Measurements from ENCODE around the gene FEV. TPM values are rescaled to one million over a fixed set of nuclear protein-coding genes. Genes with fewer than 3 reads are reported as not detected.

Gene FEV
- total and polyA plus RNA-seq, 2 donors (not counting 1 experiment from before 2014, with no cell fraction given): not detected

GRCh38 chr2:219003979-219004378 is 19.0 kb upstream of the FEV start:
- DNase-seq (ENCODE audit: low read depth in 2 of 2): no peak
- no peak overlapping the region for H2AFZ ChIP-seq (ENCODE audit: low read length)
- no peak overlapping the region for H3K27ac ChIP-seq (ENCODE audit: insufficient read depth, low read length)
- TF ChIP-seq CTCF (conservative IDR thresholded peaks at IDR 0.05 in 1 of 2, IDR thresholded peaks at IDR 0.05 in 1 of 2; ENCODE audit: low read depth in 1 of 2, low read length in 2 of 2): no peak
- no peak for TF ChIP-seq EZH2 (IDR thresholded peaks at IDR 0.05; ENCODE audit: low read length, missing control alignments)
- no peak overlapping the region for H3K4me3 ChIP-seq (replicated peaks in 1 of 4; ENCODE audit: control extremely low read depth in 1 of 4, insufficient read depth in 1 of 4, low read depth in 3 of 4, low read length in 4 of 4)
- H3K9me3 ChIP-seq (ENCODE audit: control insufficient read depth, insufficient read depth, low read depth, low read length): no peaks in the 10 kb centered on the region
- H3K27me3 ChIP-seq (ENCODE audit: control insufficient read depth, insufficient read depth, low read length): peaks cover 59% of the 10 kb centered on the region
- no peaks in the 10 kb centered on the region for H3K36me3 ChIP-seq (ENCODE audit: control insufficient read depth, insufficient read depth, low read length)
- H3K4me2 ChIP-seq (ENCODE audit: extremely low read depth, insufficient read depth, low read length): no peak overlapping the region
- no peak overlapping the region for H3K9ac ChIP-seq (ENCODE audit: insufficient read depth, low read length)
- H3K79me2 ChIP-seq (ENCODE audit: control insufficient read depth, insufficient read depth, low read length): no peaks in the 10 kb centered on the region
- H3K4me1 ChIP-seq (ENCODE audit: control insufficient read depth, extremely low read depth, insufficient read depth, low read length): no peaks in the 10 kb centered on the region
- no peaks in the 10 kb centered on the region for H4K20me1 ChIP-seq (ENCODE audit: control insufficient read depth, extremely low read depth, insufficient read depth, low read length)

GRCh38 chr2:219003267-219003634 is 18.3 kb upstream of the FEV start:
- no peak overlapping the region for H3K4me3 ChIP-seq (replicated peaks in 1 of 4; ENCODE audit: control extremely low read depth in 1 of 4, insufficient read depth in 1 of 4, low read depth in 3 of 4, low read length in 4 of 4)
- H3K27ac ChIP-seq (ENCODE audit: insufficient read depth, low read length): no peak overlapping the region
- H3K36me3 ChIP-seq (ENCODE audit: control insufficient read depth, insufficient read depth, low read length): no peaks in the 10 kb centered on the region
- TF ChIP-seq EZH2 (IDR thresholded peaks at IDR 0.05; ENCODE audit: low read length, missing control alignments) (no peak), CTCF (conservative IDR thresholded peaks at IDR 0.05 in 1 of 2, IDR thresholded peaks at IDR 0.05 in 1 of 2; ENCODE audit: low read depth in 1 of 2, low read length in 2 of 2) (no peak)
- no peaks in the 10 kb centered on the region for H3K79me2 ChIP-seq (ENCODE audit: control insufficient read depth, insufficient read depth, low read length)
- peaks cover 59% of the 10 kb centered on the region for H3K27me3 ChIP-seq (ENCODE audit: control insufficient read depth, insufficient read depth, low read length)
- no peak overlapping the region for H3K9ac ChIP-seq (ENCODE audit: insufficient read depth, low read length)
- H4K20me1 ChIP-seq (ENCODE audit: control insufficient read depth, extremely low read depth, insufficient read depth, low read length): no peaks in the 10 kb centered on the region
- no peak overlapping the region for H3K4me2 ChIP-seq (ENCODE audit: extremely low read depth, insufficient read depth, low read length)
- H3K4me1 ChIP-seq (ENCODE audit: control insufficient read depth, extremely low read depth, insufficient read depth, low read length): no peaks in the 10 kb centered on the region
- H2AFZ ChIP-seq (ENCODE audit: low read length): no peak overlapping the region
- no peaks in the 10 kb centered on the region for H3K9me3 ChIP-seq (ENCODE audit: control insufficient read depth, insufficient read depth, low read depth, low read length)
- DNase-seq (ENCODE audit: low read depth in 2 of 2): no peak

- H3K9me3 ChIP-seq (ENCODE audit: control insufficient read depth, insufficient read depth, low read depth, low read length): no peaks in the 10 kb centered on the region
- H3K4me3 ChIP-seq (replicated peaks in 1 of 4; ENCODE audit: control extremely low read depth in 1 of 4, insufficient read depth in 1 of 4, low read depth in 3 of 4, low read length in 4 of 4): no peak overlapping the region
- H4K20me1 ChIP-seq (ENCODE audit: control insufficient read depth, extremely low read depth, insufficient read depth, low read length): no peaks in the 10 kb centered on the region
- TF ChIP-seq CTCF (conservative IDR thresholded peaks at IDR 0.05 in 1 of 2, IDR thresholded peaks at IDR 0.05 in 1 of 2; ENCODE audit: low read depth in 1 of 2, low read length in 2 of 2) (peak in 1 of 2 donors; percentile 36), EZH2 (IDR thresholded peaks at IDR 0.05; ENCODE audit: low read length, missing control alignments) (peak; percentile 97)
- H3K4me1 ChIP-seq (ENCODE audit: control insufficient read depth, extremely low read depth, insufficient read depth, low read length): no peaks in the 10 kb centered on the region
- no peak overlapping the region for H3K4me2 ChIP-seq (ENCODE audit: extremely low read depth, insufficient read depth, low read length)
- DNase-seq (ENCODE audit: low read depth in 2 of 2): peak; percentile 8 to 12
- H3K9ac ChIP-seq (ENCODE audit: insufficient read depth, low read length): no peak overlapping the region
- no peaks in the 10 kb centered on the region for H3K36me3 ChIP-seq (ENCODE audit: control insufficient read depth, insufficient read depth, low read length)
- no peak overlapping the region for H3K27ac ChIP-seq (ENCODE audit: insufficient read depth, low read length)
- H3K27me3 ChIP-seq (ENCODE audit: control insufficient read depth, insufficient read depth, low read length): peaks cover 59% of the 10 kb centered on the region
- no peak overlapping the region for H2AFZ ChIP-seq (ENCODE audit: low read length)
- H3K79me2 ChIP-seq (ENCODE audit: control insufficient read depth, insufficient read depth, low read length): no peaks in the 10 kb centered on the region
Observed at GRCh38 chr2:219002395-219003266, 17.6 kb upstream of the FEV start.
